Left ventricle myocardium inferior (tissue), 1 donor: ENCODE results near the gene PARD3. TPM values are rescaled to one million over a fixed set of nuclear protein-coding genes. Genes with fewer than 3 reads are reported as not detected.

ENCODE experiments used
- DNase-seq: peaks from one replicate; pipeline ENCODE4 v3.0.0-alpha.2; 2020
- H3K27ac ChIP-seq: fragments of 200-600 bp; replicated peaks from 2 replicates; pipeline ENCODE4 v1.8.0; 2021
- H3K27me3 ChIP-seq: fragments of 200-600 bp; 2 replicates; pipeline ENCODE4 v1.8.0; 2021; ENCODE audit warnings: low read depth
- H3K36me3 ChIP-seq: fragments of 200-600 bp; 2 replicates; pipeline ENCODE4 v1.8.0; 2021
- H3K4me1 ChIP-seq: fragments of 200-600 bp; 2 replicates; pipeline ENCODE4 v1.8.0; 2021
- H3K4me3 ChIP-seq: fragments of 200-600 bp; 2 replicates; pipeline ENCODE4 v1.8.0; 2021; ENCODE audit warnings: mild to moderate bottlenecking, moderate library complexity
- H3K9me3 ChIP-seq: fragments of 200-600 bp; replicated peaks from 2 replicates; pipeline ENCODE4 v1.8.0; 2021
- CTCF ChIP-seq: fragments of 200-600 bp; IDR thresholded peaks from 2 replicates; pipeline ENCODE4 v1.8.0; 2021; ENCODE audit warnings: antibody characterized with exemption, mild to moderate bottlenecking, borderline replicate concordance
- intact Hi-C: fragments of 100-400 bp; cut with micrococcal nuclease; formaldehyde crosslinking; loops from one replicate; pipeline ENCODE4 v1.11.0; 2022
- total RNA-seq: library from RNA; stranded (reverse); fragmentation: NEBNext Ultra II Directional; extraction: Animal tissue kit (Norgen Biotek cat#: 25700); gene quantifications from one replicate; pipeline ENCODE4 v1.2.1, GENCODE V29; 2021
- donor health status: DM: no; HTN: yes; CAD: no; lungs with severe emphysema.

Gene PARD3
- total RNA-seq, 1 donor from 2014 or later, result 29.6 TPM

GRCh38 chr10:34141032-34141680, 673.9 kb downstream of the PARD3 start:
- H3K4me3 ChIP-seq, result no peak overlapping the region
- no peaks in the 10 kb centered on the region for H3K4me1 ChIP-seq
- no peak overlapping the region for H3K27ac ChIP-seq
- intact Hi-C loops, result no loop called here
- no peak for TF ChIP-seq CTCF
- no peaks in the 10 kb centered on the region for H3K27me3 ChIP-seq
- no peak for DNase-seq
- no peaks in the 10 kb centered on the region for H3K9me3 ChIP-seq
- H3K36me3 ChIP-seq, result no peaks in the 10 kb centered on the region

GRCh38 chr10:34139559-34139958, 675.5 kb downstream of the PARD3 start:
- intact Hi-C loops, result no loop called here
- Histone ChIP-seq H3K4me1 (no peaks in the 10 kb centered on the region), H3K9me3 (no peaks in the 10 kb centered on the region), H3K36me3 (no peaks in the 10 kb centered on the region), H3K4me3 (no peak overlapping the region), H3K27me3 (no peaks in the 10 kb centered on the region), H3K27ac (no peak overlapping the region)
- no peak for DNase-seq
- TF ChIP-seq CTCF, result no peak

GRCh38 chr10:34137955-34138354, 677.1 kb downstream of the PARD3 start:
- H3K9me3 ChIP-seq, result no peaks in the 10 kb centered on the region
- H3K36me3 ChIP-seq, result no peaks in the 10 kb centered on the region
- no peak overlapping the region for H3K4me3 ChIP-seq
- DNase-seq, result no peak
- H3K27me3 ChIP-seq, result no peaks in the 10 kb centered on the region
- H3K27ac ChIP-seq, result no peak overlapping the region
- intact Hi-C loops, result no loop called here
- no peaks in the 10 kb centered on the region for H3K4me1 ChIP-seq
- no peak for TF ChIP-seq CTCF

GRCh38 chr10:34137201-34137600, 677.9 kb downstream of the PARD3 start:
- TF ChIP-seq CTCF, result no peak
- Histone ChIP-seq H3K36me3 (no peaks in the 10 kb centered on the region), H3K27ac (no peak overlapping the region), H3K4me3 (no peak overlapping the region), H3K27me3 (no peaks in the 10 kb centered on the region), H3K9me3 (no peaks in the 10 kb centered on the region), H3K4me1 (no peaks in the 10 kb centered on the region)
- DNase-seq, result no peak
- intact Hi-C loops, result no loop called here

- no peak for DNase-seq
- H3K4me3 ChIP-seq, result no peak overlapping the region
- no peaks in the 10 kb centered on the region for H3K4me1 ChIP-seq
- H3K9me3 ChIP-seq, result no peaks in the 10 kb centered on the region
- intact Hi-C loops, result no loop called here
- H3K27me3 ChIP-seq, result no peaks in the 10 kb centered on the region
- peaks cover 9% of the 10 kb centered on the region for H3K36me3 ChIP-seq
- no peak for TF ChIP-seq CTCF
- H3K27ac ChIP-seq, result no peak overlapping the region
Observed at GRCh38 chr10:34135515-34135914, 679.6 kb downstream of the PARD3 start.
